ENCODE results near the gene ARHGEF19. TPM values are rescaled to one million over a fixed set of nuclear protein-coding genes. Genes with fewer than 3 reads are reported as not detected.

Gene ARHGEF19
- total RNA-seq, 1 experiment from 2014 or later: 21.1 TPM

DNA sequence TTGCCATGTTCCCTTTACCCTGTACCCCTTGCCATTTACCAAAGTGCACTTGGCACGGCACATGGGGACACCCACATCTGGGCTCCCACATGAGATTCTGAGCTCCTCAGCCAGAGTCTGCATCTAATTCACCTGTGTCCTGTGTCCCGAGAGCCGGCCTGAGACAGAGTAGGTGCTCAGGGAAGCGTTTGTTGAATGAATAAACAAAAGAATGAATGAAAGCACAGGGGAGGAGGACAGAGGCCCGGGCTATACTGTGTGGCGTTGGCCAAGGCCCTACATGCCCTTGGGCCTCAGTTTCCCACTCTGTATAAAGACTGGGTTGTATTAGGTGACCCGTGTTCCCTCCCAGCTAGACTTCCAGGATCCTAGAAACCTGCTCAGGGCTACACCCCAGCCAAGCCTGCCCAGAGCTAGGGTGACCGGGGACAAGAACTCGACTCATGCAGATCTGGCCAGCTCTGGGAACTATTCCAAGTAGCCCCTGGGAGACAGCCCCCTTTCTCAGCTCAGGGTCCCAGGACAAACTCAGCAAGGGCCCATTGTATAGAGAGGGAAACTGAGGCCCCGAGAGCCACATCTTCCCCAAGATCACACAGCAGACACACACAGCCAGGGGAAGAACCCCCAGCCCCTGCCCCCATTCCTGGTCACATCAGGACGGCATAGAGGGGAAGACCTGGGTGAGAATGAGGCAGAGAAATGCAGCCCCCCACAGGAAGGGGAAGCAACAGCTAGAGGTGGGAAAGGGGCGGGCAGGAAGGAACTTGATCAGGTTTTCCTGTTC is 62.6 kb downstream of the ARHGEF19 start:
- peaks cover 9% of the 10 kb centered on the region for H3K23me2 ChIP-seq (ENCODE audit: insufficient read length, low read depth, low read length, poor library complexity, severe bottlenecking)
- Mint-ChIP-seq H3K27ac (no peak overlapping the region), H3K9me3 (no peaks in the 10 kb centered on the region), H3K4me1 (peaks cover 60 to 61% of the 10 kb centered on the region in 2 experiments), H3K4me3 (no peak overlapping the region), H3K36me3 (ENCODE audit: insufficient read depth in 1 of 3, low read depth in 3 of 3) (peaks cover 21 to 46% (median 22%) of the 10 kb centered on the region in 3 experiments; a peak in 6 of 7 replicates), H3K27me3 (ENCODE audit: low read depth) (peaks cover 1% of the 10 kb centered on the region; the same call in 1 of the 2 replicates)
- no peak overlapping the region for H3K4me2 ChIP-seq (ENCODE audit: insufficient read depth, insufficient read length, low read length)
- no peak overlapping the region for H2BK12ac ChIP-seq (ENCODE audit: insufficient read length, low read depth, low read length)
- H4K5ac ChIP-seq (ENCODE audit: insufficient read length, low read depth, low read length): no peak overlapping the region
- no peak overlapping the region for H3K18ac ChIP-seq (ENCODE audit: insufficient read length, low read depth, low read length)
- peaks cover 35% of the 10 kb centered on the region; the same call in 1 of the 2 replicates for H3K79me2 ChIP-seq (ENCODE audit: insufficient read depth, low read length)
- TF ChIP-seq, protein P1, sequence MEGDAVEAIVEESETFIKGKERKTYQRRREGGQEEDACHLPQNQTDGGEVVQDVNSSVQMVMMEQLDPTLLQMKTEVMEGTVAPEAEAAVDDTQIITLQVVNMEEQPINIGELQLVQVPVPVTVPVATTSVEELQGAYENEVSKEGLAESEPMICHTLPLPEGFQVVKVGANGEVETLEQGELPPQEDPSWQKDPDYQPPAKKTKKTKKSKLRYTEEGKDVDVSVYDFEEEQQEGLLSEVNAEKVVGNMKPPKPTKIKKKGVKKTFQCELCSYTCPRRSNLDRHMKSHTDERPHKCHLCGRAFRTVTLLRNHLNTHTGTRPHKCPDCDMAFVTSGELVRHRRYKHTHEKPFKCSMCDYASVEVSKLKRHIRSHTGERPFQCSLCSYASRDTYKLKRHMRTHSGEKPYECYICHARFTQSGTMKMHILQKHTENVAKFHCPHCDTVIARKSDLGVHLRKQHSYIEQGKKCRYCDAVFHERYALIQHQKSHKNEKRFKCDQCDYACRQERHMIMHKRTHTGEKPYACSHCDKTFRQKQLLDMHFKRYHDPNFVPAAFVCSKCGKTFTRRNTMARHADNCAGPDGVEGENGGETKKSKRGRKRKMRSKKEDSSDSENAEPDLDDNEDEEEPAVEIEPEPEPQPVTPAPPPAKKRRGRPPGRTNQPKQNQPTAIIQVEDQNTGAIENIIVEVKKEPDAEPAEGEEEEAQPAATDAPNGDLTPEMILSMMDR (conservative IDR thresholded peaks at IDR 0.05): no peak
- no peak for DNase-seq
- H3K9me3 ChIP-seq (ENCODE audit: control insufficient read depth, low read depth, low read length): no peaks in the 10 kb centered on the region
- no peak overlapping the region for H2BK120ac ChIP-seq (ENCODE audit: low read depth, low read length, poor library complexity, severe bottlenecking)
- no peak overlapping the region for H2AFZ ChIP-seq (ENCODE audit: low read length)
- H3K14ac ChIP-seq (ENCODE audit: insufficient read depth, low read length): no peak overlapping the region
- no peak overlapping the region for H2AK5ac ChIP-seq (ENCODE audit: insufficient read length, low read length)
- H4K8ac ChIP-seq (replicated peaks; ENCODE audit: insufficient read length, low read depth, low read length): no peak overlapping the region
- no peak overlapping the region for H3T11ph ChIP-seq (ENCODE audit: low read length)
- H3K23ac ChIP-seq (ENCODE audit: insufficient read length, low read depth, low read length): no peak overlapping the region
- H3K56ac ChIP-seq (ENCODE audit: insufficient read length, low read depth, low read length): no peak overlapping the region
- WGBS (ENCODE audit: extremely low coverage, insufficient read length, low lambda C conversion rate): no CpG with 5 or more reads among the region's 12 CpGs
- H3K27me3 ChIP-seq (ENCODE audit: insufficient read depth, low read length): no peaks in the 10 kb centered on the region
- H2BK20ac ChIP-seq (ENCODE audit: low read depth, low read length, poor library complexity, severe bottlenecking): no peak overlapping the region
- H3K27ac ChIP-seq (ENCODE audit: insufficient read length, low read depth, low read length): no peak overlapping the region
- no peak overlapping the region for H3K9ac ChIP-seq (ENCODE audit: extremely low read depth, insufficient read length, low read length)
- no peak overlapping the region for H2BK15ac ChIP-seq (ENCODE audit: low read depth, low read length)
- H3K79me1 ChIP-seq (ENCODE audit: insufficient read depth, low read depth, low read length, poor library complexity, severe bottlenecking): peaks cover under 1% of the 10 kb centered on the region
- no peak overlapping the region for H2BK5ac ChIP-seq (ENCODE audit: insufficient read length, low read length)
- H3K4ac ChIP-seq (ENCODE audit: low read depth, low read length): no peak overlapping the region
- H4K20me1 ChIP-seq (ENCODE audit: control insufficient read depth, insufficient read depth, insufficient read length): no peaks in the 10 kb centered on the region
- H3K4me1 ChIP-seq (ENCODE audit: insufficient read depth, low read length): peaks cover 14% of the 10 kb centered on the region; the same call in 1 of the 2 replicates
- H4K91ac ChIP-seq (ENCODE audit: insufficient read length, low read depth, low read length): no peak overlapping the region
